GM18505 (cell line): ENCODE results near the gene FANCM.
"Not testable (repeated sequence)": the region's sequence is repeated elsewhere in the genome, so short reads cannot be mapped to it uniquely, and the experiment has no call there.

Experiments
- ATAC-seq: cut with Tn5 transposase; IDR thresholded peaks from one replicate; pipeline ENCODE4 v1.9.1; 2021; ENCODE audit not compliant: unreplicated experiment
- POLR2A ChIP-seq: IDR thresholded peaks from 4 replicates; pipeline ENCODE4 v1.6.1; 2011; ENCODE audit warnings: borderline replicate concordance; ENCODE audit not compliant: insufficient read depth, insufficient read length; ENCODE audit errors: extremely low read depth

FANCM gene

GRCh38 chr14:45133683-45134050 lies 2.1 kb upstream of the FANCM start:
- ATAC-seq: no peak
- TF ChIP-seq POLR2A: no peak

- peak; percentile 86 for TF ChIP-seq POLR2A
- peak; percentile 88 for ATAC-seq
These were observed 1.4 kb upstream of the FANCM start, which contains the start of gene FKBP3 for GRCh38 chr14:45134051-45134958. FKBP3 (minus strand) TSS chr14:45134481; CDS start chr14:45134456, 25 bp downstream.

GRCh38 chr14:45135156-45135555 lies 574 bp upstream of the FANCM start:
- TF ChIP-seq POLR2A: no peak
- ATAC-seq: no peak

GRCh38 chr14:45136399-45136798 lies 669 bp downstream of the FANCM start:
- no peak for ATAC-seq
- no peak for TF ChIP-seq POLR2A

- ATAC-seq: no peak
These were observed 5.0 kb downstream of the FANCM start for GRCh38 chr14:45140661-45141187.

GRCh38 chr14:45142083-45142482 lies 6.4 kb downstream of the FANCM start:
- not testable (repeated sequence) for ATAC-seq

More at GRCh38 chr14:45140661-45141187, 5.0 kb downstream of the FANCM start:
- TF ChIP-seq POLR2A: no peak

GRCh38 chr14:45144658-45145057 lies 8.9 kb downstream of the FANCM start:
- peak; percentile 68 for ATAC-seq
- no peak for TF ChIP-seq POLR2A

GRCh38 chr14:45145214-45145613 lies 9.5 kb downstream of the FANCM start:
- peak; percentile 54 for ATAC-seq
- TF ChIP-seq POLR2A: no peak

- no peak for TF ChIP-seq POLR2A
- no peak for ATAC-seq
These were observed 13.9 kb downstream of the FANCM start for GRCh38 chr14:45149602-45150001.

- no peak for TF ChIP-seq POLR2A
- no peak for ATAC-seq
These were observed 14.7 kb downstream of the FANCM start for GRCh38 chr14:45150386-45150890.

- ATAC-seq: no peak
- no peak for TF ChIP-seq POLR2A
These were observed 20.3 kb downstream of the FANCM start for GRCh38 chr14:45156067-45156466.

- ATAC-seq: no peak
- no peak for TF ChIP-seq POLR2A
These were observed 34.2 kb downstream of the FANCM start for GRCh38 chr14:45169906-45170305.

GRCh38 chr14:45177076-45177475 lies 41.3 kb downstream of the FANCM start:
- no peak for ATAC-seq
- no peak for TF ChIP-seq POLR2A

- no peak for ATAC-seq
- no peak for TF ChIP-seq POLR2A
These were observed 45.6 kb downstream of the FANCM start for GRCh38 chr14:45181329-45181728.
